Mesenchymal stem cell (in vitro differentiated cells and primary cell): ENCODE results near the gene TGFA.

ENCODE experiments used
- DNase-seq: peaks from one replicate; pipeline ENCODE4 v3.0.0-alpha.2; 2013
- H2AFZ ChIP-seq: one replicate; pipeline ENCODE4 v1.6.1; 2013; ENCODE audit warnings: low read depth, mild to moderate bottlenecking, control low read depth, inconsistent platforms, low read length, moderate library complexity
- H2AK5ac ChIP-seq: 2 replicates; pipeline ENCODE4 v1.6.1; 2013; ENCODE audit warnings: low read length, moderate library complexity, mild to moderate bottlenecking, inconsistent platforms; ENCODE audit not compliant: severe bottlenecking
- H2BK120ac ChIP-seq: one replicate; pipeline ENCODE4 v1.6.1; 2013; ENCODE audit warnings: low read depth, mild to moderate bottlenecking, inconsistent platforms, low read length, moderate library complexity
- H2BK12ac ChIP-seq, 2 experiments: one replicate each; pipeline ENCODE4 v1.6.1; 2013; ENCODE audit warnings: inconsistent platforms in 2 of 2, low read length in 2 of 2, mild to moderate bottlenecking in 2 of 2, moderate library complexity in 2 of 2, control low read depth in 1 of 2
- H2BK15ac ChIP-seq: one replicate; pipeline ENCODE4 v1.6.1; 2013; ENCODE audit warnings: mild to moderate bottlenecking, low read depth, inconsistent platforms; ENCODE audit not compliant: poor library complexity, severe bottlenecking
- H2BK5ac ChIP-seq: 2 replicates; pipeline ENCODE4 v1.6.1; 2013; ENCODE audit warnings: low read depth, mild to moderate bottlenecking, low read length, control low read depth, inconsistent platforms; ENCODE audit not compliant: poor library complexity, severe bottlenecking
- H3K14ac ChIP-seq, 2 experiments: one replicate each; pipeline ENCODE4 v1.6.1; 2013; ENCODE audit warnings: inconsistent platforms in 2 of 2, low read length in 2 of 2, control low read depth in 1 of 2, mild to moderate bottlenecking in 1 of 2, moderate library complexity in 1 of 2
- H3K18ac ChIP-seq, 2 experiments: one replicate each; pipeline ENCODE4 v1.6.1; 2013; ENCODE audit warnings: inconsistent platforms in 2 of 2, low read length in 2 of 2, control low read depth in 1 of 2, low read depth in 1 of 2, mild to moderate bottlenecking in 1 of 2
- H3K23ac ChIP-seq, 2 experiments: one replicate each; pipeline ENCODE4 v1.6.1; 2013; ENCODE audit warnings: inconsistent platforms in 2 of 2, low read length in 2 of 2, mild to moderate bottlenecking in 2 of 2, moderate library complexity in 2 of 2, control low read depth in 1 of 2
- H3K27ac ChIP-seq: 2 replicates; pipeline ENCODE4 v1.5.1; 2013; ENCODE audit warnings: mild to moderate bottlenecking, moderate library complexity, low read length, control low read depth, inconsistent platforms; ENCODE audit not compliant: poor library complexity, severe bottlenecking
- H3K27me3 ChIP-seq, 2 experiments: 2 replicates each; pipeline versions ENCODE4 v1.6.1 to v1.7.0; 2013; ENCODE audit warnings: low read length in 2 of 2, mild to moderate bottlenecking in 2 of 2, moderate library complexity in 2 of 2, control low read depth in 1 of 2, inconsistent platforms in 1 of 2; ENCODE audit not compliant: control insufficient read depth in 1 of 2, insufficient read depth in 1 of 2
- H3K36me3 ChIP-seq, 2 experiments: 2 replicates each; pipeline versions ENCODE4 v1.6.1 to v1.7.0; 2013; ENCODE audit warnings: low read length in 2 of 2, control low read depth in 1 of 2, inconsistent platforms in 1 of 2, low read depth in 1 of 2, mild to moderate bottlenecking in 1 of 2; ENCODE audit not compliant: insufficient read depth in 2 of 2, control insufficient read depth in 1 of 2
- H3K4ac ChIP-seq, 2 experiments: one replicate each; pipeline ENCODE4 v1.6.1; 2013; ENCODE audit warnings: inconsistent platforms in 2 of 2, low read length in 2 of 2, mild to moderate bottlenecking in 2 of 2, moderate library complexity in 2 of 2, control low read depth in 1 of 2, low read depth in 1 of 2
- H3K4me1 ChIP-seq: 2 replicates; pipeline ENCODE4 v1.6.1; 2013; ENCODE audit warnings: low read depth, low read length, control low read depth; ENCODE audit not compliant: control insufficient read depth, insufficient read depth
- H3K4me2 ChIP-seq: 2 replicates; pipeline ENCODE4 v1.6.1; 2013; ENCODE audit warnings: low read length, mild to moderate bottlenecking, inconsistent platforms; ENCODE audit not compliant: poor library complexity, severe bottlenecking
- H3K4me3 ChIP-seq, 2 experiments: 2 replicates each; pipeline versions ENCODE4 v1.5.1 to v1.7.0; 2013; ENCODE audit warnings: low read length in 2 of 2, mild to moderate bottlenecking in 2 of 2, control low read depth in 1 of 2, low read depth in 1 of 2; ENCODE audit not compliant: insufficient read depth in 1 of 2
- H3K79me1 ChIP-seq: replicated peaks from 2 replicates; pipeline ENCODE4 v1.6.1; 2013; ENCODE audit warnings: mild to moderate bottlenecking, control low read depth, low read length, inconsistent platforms; ENCODE audit not compliant: poor library complexity, severe bottlenecking
- H3K9ac ChIP-seq: 2 replicates; pipeline ENCODE4 v1.7.0; 2013; ENCODE audit warnings: mild to moderate bottlenecking, low read length, moderate library complexity
- H3K9me3 ChIP-seq: 2 replicates; pipeline ENCODE4 v1.7.0; 2013; ENCODE audit warnings: mild to moderate bottlenecking, low read length; ENCODE audit not compliant: control insufficient read depth
- H4K8ac ChIP-seq: one replicate; pipeline ENCODE4 v1.6.1; 2013; ENCODE audit warnings: inconsistent platforms, mild to moderate bottlenecking, low read length, moderate library complexity
- H4K91ac ChIP-seq: one replicate; pipeline ENCODE4 v1.6.1; 2013; ENCODE audit warnings: mild to moderate bottlenecking, low read length, inconsistent platforms
- WGBS: methylation state at CpG from one replicate; pipeline ENCODE4 v1.1.7; 2013; ENCODE audit warnings: mixed read lengths; 5-methylcytosine and 5-hydroxymethylcytosine counted together

TGFA gene

DNA sequence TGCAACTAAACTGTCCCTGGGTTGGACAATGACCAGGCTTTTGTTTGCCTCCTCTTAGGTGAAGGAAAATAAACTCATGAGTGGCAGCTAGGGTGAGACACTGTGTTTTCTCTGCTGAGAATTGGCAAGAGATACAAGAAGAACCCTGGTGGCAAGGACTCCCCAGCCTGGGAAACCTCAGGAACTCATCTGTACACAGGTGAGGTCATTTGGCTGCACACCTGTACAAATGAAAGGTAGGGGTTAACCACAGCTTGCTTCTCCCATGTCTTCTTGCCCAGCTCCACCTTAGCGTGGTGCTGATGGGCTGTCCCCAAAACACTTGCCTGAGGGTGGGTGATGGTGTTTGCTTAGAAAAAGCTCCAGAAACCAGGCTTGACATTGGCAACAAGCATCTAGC, 154.6 kb downstream of the TGFA start:
- DNase-seq = no peak
- Histone ChIP-seq H2BK120ac (no peak overlapping the region), H3K27me3 (peaks cover 18 to 40% of the 10 kb centered on the region in 2 experiments), H3K27ac (no peak overlapping the region), H3K4me3 (no peak overlapping the region), H3K23ac (peak overlapping the region in 1 of 2 experiments; percentile 10), H2BK15ac (no peak overlapping the region), H3K4me1 (no peaks in the 10 kb centered on the region), H3K4me2 (no peak overlapping the region), H3K14ac (no peak overlapping the region), H2AK5ac (no peak overlapping the region), H3K4ac (no peak overlapping the region), H4K91ac (no peak overlapping the region), H4K8ac (no peak overlapping the region), H2BK5ac (no peak overlapping the region), H3K9me3 (no peaks in the 10 kb centered on the region), H2BK12ac (no peak overlapping the region), H3K18ac (no peak overlapping the region), H3K9ac (no peak overlapping the region), H3K79me1 (no peaks in the 10 kb centered on the region), H3K36me3 (no peaks in the 10 kb centered on the region), H2AFZ (no peak overlapping the region)
- 73% methylated on average over 1 of the region's 1 CpG for WGBS
